ENCODE results near the gene RFX3. TPM values are rescaled to one million over a fixed set of nuclear protein-coding genes. Genes with fewer than 3 reads are reported as not detected.

The RFX3 gene
- total RNA-seq, 1 donor from 2014 or later, result 11.9 TPM

GRCh38 chr9:3398232-3398648 lies 127.6 kb downstream of the RFX3 start:
- Mint-ChIP-seq H3K4me3 (ENCODE audit: low read depth) (peak overlapping the region; percentile 21), H3K27ac (peak overlapping the region; percentile 55), H3K36me3 (ENCODE audit: low read depth) (peaks cover 17% of the 10 kb centered on the region), H3K4me1 (ENCODE audit: low read depth) (peaks cover 14% of the 10 kb centered on the region), H3K27me3 (ENCODE audit: low read depth) (no peaks in the 10 kb centered on the region), H3K9me3 (peaks cover 4% of the 10 kb centered on the region)
- intact Hi-C loops (cut with micrococcal nuclease), result no loop called here
- no peak for DNase-seq (ENCODE audit: low spot score)

- no peak overlapping the region for H3K4me3 Mint-ChIP-seq (ENCODE audit: low read depth)
- peaks cover 4% of the 10 kb centered on the region for H3K9me3 Mint-ChIP-seq
- peaks cover 12% of the 10 kb centered on the region for H3K4me1 Mint-ChIP-seq (ENCODE audit: low read depth)
- peak overlapping the region; percentile 55 for H3K27ac Mint-ChIP-seq
- peaks cover 17% of the 10 kb centered on the region for H3K36me3 Mint-ChIP-seq (ENCODE audit: low read depth)
- H3K27me3 Mint-ChIP-seq (ENCODE audit: low read depth), result no peaks in the 10 kb centered on the region
- intact Hi-C loops (cut with micrococcal nuclease), result no loop called here
- no peak for DNase-seq (ENCODE audit: low spot score)
Observed at GRCh38 chr9:3397766-3398165, 128.0 kb downstream of the RFX3 start.

- H3K4me1 Mint-ChIP-seq (ENCODE audit: low read depth), result peaks cover 15% of the 10 kb centered on the region
- no peak for DNase-seq (ENCODE audit: low spot score)
- intact Hi-C loops (cut with micrococcal nuclease), result no loop called here
- H3K4me3 Mint-ChIP-seq (ENCODE audit: low read depth), result no peak overlapping the region
- peaks cover 38% of the 10 kb centered on the region for H3K9me3 Mint-ChIP-seq
- peaks cover 61% of the 10 kb centered on the region for H3K36me3 Mint-ChIP-seq (ENCODE audit: low read depth)
- H3K27me3 Mint-ChIP-seq (ENCODE audit: low read depth), result no peaks in the 10 kb centered on the region
- no peak overlapping the region for H3K27ac Mint-ChIP-seq
Observed at GRCh38 chr9:3391414-3391813, 134.4 kb downstream of the RFX3 start.

- no peak for DNase-seq (ENCODE audit: low spot score)
- Mint-ChIP-seq H3K4me3 (ENCODE audit: low read depth) (no peak overlapping the region), H3K4me1 (ENCODE audit: low read depth) (peaks cover 23% of the 10 kb centered on the region), H3K36me3 (ENCODE audit: low read depth) (peaks cover 52% of the 10 kb centered on the region), H3K27me3 (ENCODE audit: low read depth) (no peaks in the 10 kb centered on the region), H3K9me3 (peaks cover 40% of the 10 kb centered on the region), H3K27ac (no peak overlapping the region)
- intact Hi-C loops (cut with micrococcal nuclease), result loop anchor here (1.0 to 2.0 kb wide), 2 partner anchors 44 to 140 kb away; partner anchors contain the start of gene RFX3
Observed at GRCh38 chr9:3386753-3387152, 139.0 kb downstream of the RFX3 start.

GRCh38 chr9:3385871-3386270 lies 139.9 kb downstream of the RFX3 start:
- H3K4me1 Mint-ChIP-seq (ENCODE audit: low read depth), result peaks cover 23% of the 10 kb centered on the region
- no peaks in the 10 kb centered on the region for H3K27me3 Mint-ChIP-seq (ENCODE audit: low read depth)
- no peak overlapping the region for H3K4me3 Mint-ChIP-seq (ENCODE audit: low read depth)
- intact Hi-C loops (cut with micrococcal nuclease), result loop anchor here (1.0 to 2.0 kb wide), 2 partner anchors 44 to 141 kb away; partner anchors contain the start of gene RFX3
- no peak overlapping the region for H3K27ac Mint-ChIP-seq
- peaks cover 37% of the 10 kb centered on the region for H3K9me3 Mint-ChIP-seq
- peaks cover 43% of the 10 kb centered on the region for H3K36me3 Mint-ChIP-seq (ENCODE audit: low read depth)
- peak; percentile 14 for DNase-seq (ENCODE audit: low spot score)

- Mint-ChIP-seq H3K4me3 (ENCODE audit: low read depth) (no peak overlapping the region), H3K9me3 (no peaks in the 10 kb centered on the region), H3K27ac (no peak overlapping the region), H3K27me3 (ENCODE audit: low read depth) (no peaks in the 10 kb centered on the region), H3K4me1 (ENCODE audit: low read depth) (no peaks in the 10 kb centered on the region), H3K36me3 (ENCODE audit: low read depth) (no peaks in the 10 kb centered on the region)
- DNase-seq (ENCODE audit: low spot score), result no peak
- intact Hi-C loops (cut with micrococcal nuclease), result no loop called here
Observed at GRCh38 chr9:3371842-3372241, 154.0 kb downstream of the RFX3 start.

- no peaks in the 10 kb centered on the region for H3K36me3 Mint-ChIP-seq (ENCODE audit: low read depth)
- H3K9me3 Mint-ChIP-seq, result no peaks in the 10 kb centered on the region
- intact Hi-C loops (cut with micrococcal nuclease), result no loop called here
- no peaks in the 10 kb centered on the region for H3K27me3 Mint-ChIP-seq (ENCODE audit: low read depth)
- no peak overlapping the region for H3K4me3 Mint-ChIP-seq (ENCODE audit: low read depth)
- no peak for DNase-seq (ENCODE audit: low spot score)
- H3K4me1 Mint-ChIP-seq (ENCODE audit: low read depth), result no peaks in the 10 kb centered on the region
- no peak overlapping the region for H3K27ac Mint-ChIP-seq
Observed at GRCh38 chr9:3370715-3371114, 155.1 kb downstream of the RFX3 start.

GRCh38 chr9:3367185-3367584 lies 158.6 kb downstream of the RFX3 start:
- Mint-ChIP-seq H3K27me3 (ENCODE audit: low read depth) (no peaks in the 10 kb centered on the region), H3K36me3 (ENCODE audit: low read depth) (no peaks in the 10 kb centered on the region), H3K4me3 (ENCODE audit: low read depth) (no peak overlapping the region), H3K27ac (no peak overlapping the region), H3K9me3 (no peaks in the 10 kb centered on the region), H3K4me1 (ENCODE audit: low read depth) (no peaks in the 10 kb centered on the region)
- DNase-seq (ENCODE audit: low spot score), result no peak
- intact Hi-C loops (cut with micrococcal nuclease), result no loop called here

GRCh38 chr9:3361689-3362392 lies 164.0 kb downstream of the RFX3 start:
- H3K36me3 Mint-ChIP-seq (ENCODE audit: low read depth), result no peaks in the 10 kb centered on the region
- H3K27me3 Mint-ChIP-seq (ENCODE audit: low read depth), result no peaks in the 10 kb centered on the region
- intact Hi-C loops (cut with micrococcal nuclease), result no loop called here
- H3K27ac Mint-ChIP-seq, result no peak overlapping the region
- DNase-seq (ENCODE audit: low spot score), result no peak
- no peak overlapping the region for H3K4me3 Mint-ChIP-seq (ENCODE audit: low read depth)
- H3K9me3 Mint-ChIP-seq, result no peaks in the 10 kb centered on the region
- no peaks in the 10 kb centered on the region for H3K4me1 Mint-ChIP-seq (ENCODE audit: low read depth)

GRCh38 chr9:3361116-3361515 lies 164.7 kb downstream of the RFX3 start:
- Mint-ChIP-seq H3K36me3 (ENCODE audit: low read depth) (no peaks in the 10 kb centered on the region), H3K27me3 (ENCODE audit: low read depth) (no peaks in the 10 kb centered on the region), H3K4me1 (ENCODE audit: low read depth) (no peaks in the 10 kb centered on the region), H3K4me3 (ENCODE audit: low read depth) (no peak overlapping the region), H3K27ac (no peak overlapping the region), H3K9me3 (no peaks in the 10 kb centered on the region)
- intact Hi-C loops (cut with micrococcal nuclease), result no loop called here
- DNase-seq (ENCODE audit: low spot score), result no peak

- H3K27ac Mint-ChIP-seq, result no peak overlapping the region
- DNase-seq (ENCODE audit: low spot score), result no peak
- no peaks in the 10 kb centered on the region for H3K9me3 Mint-ChIP-seq
- H3K4me1 Mint-ChIP-seq (ENCODE audit: low read depth), result no peaks in the 10 kb centered on the region
- no peaks in the 10 kb centered on the region for H3K36me3 Mint-ChIP-seq (ENCODE audit: low read depth)
- H3K27me3 Mint-ChIP-seq (ENCODE audit: low read depth), result no peaks in the 10 kb centered on the region
- intact Hi-C loops (cut with micrococcal nuclease), result no loop called here
- H3K4me3 Mint-ChIP-seq (ENCODE audit: low read depth), result no peak overlapping the region
Observed at GRCh38 chr9:3360245-3360644, 165.6 kb downstream of the RFX3 start.

GRCh38 chr9:3359778-3360177 lies 166.0 kb downstream of the RFX3 start:
- Mint-ChIP-seq H3K36me3 (ENCODE audit: low read depth) (no peaks in the 10 kb centered on the region), H3K4me1 (ENCODE audit: low read depth) (no peaks in the 10 kb centered on the region), H3K4me3 (ENCODE audit: low read depth) (no peak overlapping the region), H3K27me3 (ENCODE audit: low read depth) (no peaks in the 10 kb centered on the region), H3K9me3 (no peaks in the 10 kb centered on the region), H3K27ac (no peak overlapping the region)
- intact Hi-C loops (cut with micrococcal nuclease), result no loop called here
- no peak for DNase-seq (ENCODE audit: low spot score)

GRCh38 chr9:3359048-3359692 lies 166.6 kb downstream of the RFX3 start:
- Mint-ChIP-seq H3K4me1 (ENCODE audit: low read depth) (no peaks in the 10 kb centered on the region), H3K27ac (no peak overlapping the region), H3K36me3 (ENCODE audit: low read depth) (no peaks in the 10 kb centered on the region), H3K4me3 (ENCODE audit: low read depth) (no peak overlapping the region), H3K9me3 (peaks cover 3% of the 10 kb centered on the region), H3K27me3 (ENCODE audit: low read depth) (no peaks in the 10 kb centered on the region)
- no peak for DNase-seq (ENCODE audit: low spot score)
- intact Hi-C loops (cut with micrococcal nuclease), result no loop called here

Data from activated T-helper 2 cell treated with anti-CD3 and anti-CD28 coated beads, Interferon-gamma antibody, Interleukin-2, Interleukin-4, amounts not matched to agents 10 μg/mL and 5 μg/mL and 100 μg/mL, durations not matched to agents 14 hours and 24 hours and 36 hours (primary cell).